ENCODE results near the gene CFAP45.

DNA sequence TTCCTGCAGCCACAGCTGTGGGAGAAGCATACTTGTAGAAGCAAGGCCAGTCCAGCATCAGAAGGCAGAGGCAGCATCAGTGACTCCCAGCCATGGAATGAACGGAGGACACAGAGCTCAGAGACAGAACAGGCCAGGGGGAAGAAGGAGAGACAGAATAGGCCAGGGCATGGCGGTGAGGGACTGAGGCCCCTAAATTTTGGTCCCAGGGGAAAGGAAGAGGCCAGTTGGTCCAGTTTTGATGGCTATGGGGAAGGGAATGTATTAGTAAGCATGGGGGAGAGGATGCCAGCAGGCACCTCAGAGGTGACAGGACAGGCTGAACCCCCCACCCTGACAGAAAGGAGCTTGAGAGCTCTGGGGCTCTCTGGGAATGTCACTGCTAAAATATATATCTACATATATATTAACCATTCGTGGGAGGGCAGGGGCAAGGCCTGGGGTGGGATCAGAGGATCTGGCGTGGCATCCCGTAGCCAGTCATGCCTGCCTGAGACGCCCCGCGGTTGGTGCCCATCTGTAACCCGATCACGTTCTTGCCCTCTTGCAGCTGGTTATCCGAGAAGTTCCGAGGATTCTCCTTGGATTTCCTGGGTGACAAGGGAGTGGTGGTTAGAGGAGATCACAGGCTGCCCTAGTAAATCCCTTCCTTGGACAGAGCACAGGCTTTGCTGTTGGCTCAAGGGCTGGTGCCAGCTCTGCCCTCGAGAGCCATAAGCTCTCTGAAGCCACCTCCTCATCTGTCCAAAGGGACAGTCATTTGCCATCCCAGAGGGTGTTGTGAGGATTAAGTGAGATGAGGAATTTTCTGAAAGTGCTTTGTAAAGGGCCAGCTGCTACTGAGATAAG is 18.6 kb upstream of the CFAP45 start:
- TF ChIP-seq, protein P1, sequence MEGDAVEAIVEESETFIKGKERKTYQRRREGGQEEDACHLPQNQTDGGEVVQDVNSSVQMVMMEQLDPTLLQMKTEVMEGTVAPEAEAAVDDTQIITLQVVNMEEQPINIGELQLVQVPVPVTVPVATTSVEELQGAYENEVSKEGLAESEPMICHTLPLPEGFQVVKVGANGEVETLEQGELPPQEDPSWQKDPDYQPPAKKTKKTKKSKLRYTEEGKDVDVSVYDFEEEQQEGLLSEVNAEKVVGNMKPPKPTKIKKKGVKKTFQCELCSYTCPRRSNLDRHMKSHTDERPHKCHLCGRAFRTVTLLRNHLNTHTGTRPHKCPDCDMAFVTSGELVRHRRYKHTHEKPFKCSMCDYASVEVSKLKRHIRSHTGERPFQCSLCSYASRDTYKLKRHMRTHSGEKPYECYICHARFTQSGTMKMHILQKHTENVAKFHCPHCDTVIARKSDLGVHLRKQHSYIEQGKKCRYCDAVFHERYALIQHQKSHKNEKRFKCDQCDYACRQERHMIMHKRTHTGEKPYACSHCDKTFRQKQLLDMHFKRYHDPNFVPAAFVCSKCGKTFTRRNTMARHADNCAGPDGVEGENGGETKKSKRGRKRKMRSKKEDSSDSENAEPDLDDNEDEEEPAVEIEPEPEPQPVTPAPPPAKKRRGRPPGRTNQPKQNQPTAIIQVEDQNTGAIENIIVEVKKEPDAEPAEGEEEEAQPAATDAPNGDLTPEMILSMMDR (IDR thresholded peaks at IDR 0.05), result no peak
- TF ChIP-seq, protein P2, sequence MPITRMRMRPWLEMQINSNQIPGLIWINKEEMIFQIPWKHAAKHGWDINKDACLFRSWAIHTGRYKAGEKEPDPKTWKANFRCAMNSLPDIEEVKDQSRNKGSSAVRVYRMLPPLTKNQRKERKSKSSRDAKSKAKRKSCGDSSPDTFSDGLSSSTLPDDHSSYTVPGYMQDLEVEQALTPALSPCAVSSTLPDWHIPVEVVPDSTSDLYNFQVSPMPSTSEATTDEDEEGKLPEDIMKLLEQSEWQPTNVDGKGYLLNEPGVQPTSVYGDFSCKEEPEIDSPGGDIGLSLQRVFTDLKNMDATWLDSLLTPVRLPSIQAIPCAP (CRISPR knock-in tag; IDR thresholded peaks at IDR 0.05), result no peak
